T-cell (primary cell): ENCODE data around the gene ZNF554. TPM values are rescaled to one million over a fixed set of nuclear protein-coding genes. Genes with fewer than 3 reads are reported as not detected.

Experiments used
- ATAC-seq, 4 experiments: fragments of 200-7000 bp in 3 of 4; fragments of 150-1000 bp in 1 of 4; cut with Tn5 transposase; replicated peaks in 1 of 4; 1 replicate in 3 of 4; 2 replicates in 1 of 4; pipeline ENCODE4 v1.10.0; 2021; ENCODE audit warnings: moderate library complexity in 3 of 4, mild to moderate bottlenecking in 2 of 4, moderate number of reproducible peaks in 1 of 4
- CTCF ChIA-PET, 2 donors: fragments of 300-600 bp; sonication (Branson Sonifier 250); formaldehyde crosslinking; loops; one replicate each; lab custom pipeline; 2022; ENCODE audit warnings: antibody characterized with exemption in 2 of 2; lab: Charles Lee
- POLR2A ChIA-PET, 2 donors: fragments of 300-600 bp; sonication (Branson Sonifier 250); formaldehyde crosslinking; loops; one replicate each; lab custom pipeline; 2022; ENCODE audit warnings: antibody characterized with exemption in 2 of 2; lab: Charles Lee
- DNase-seq, 35 experiments: peaks; one replicate each; pipeline versions ENCODE4 v3.0.0 to v3.0.0-alpha.2; 2013 to 2023
- H3K27ac ChIP-seq: one replicate; pipeline ENCODE4 v1.5.1; 2013; ENCODE audit warnings: low read length
- H3K27me3 ChIP-seq, 2 experiments: replicated peaks in 1 of 2; 1 replicate in 1 of 2; 2 replicates in 1 of 2; pipeline versions ENCODE4 v1.6.1 to v1.7.0; 2013; ENCODE audit warnings: low read length in 1 of 2, mixed read lengths in 1 of 2; ENCODE audit not compliant: control insufficient read depth in 2 of 2, insufficient read depth in 2 of 2; ENCODE audit errors: extremely low read depth in 1 of 2
- H3K36me3 ChIP-seq, 2 donors: 1 replicate in 1 of 2; 2 replicates in 1 of 2; pipeline versions ENCODE4 v1.6.1 to v1.7.0; 2013; ENCODE audit warnings: low read length in 1 of 2; ENCODE audit not compliant: control insufficient read depth in 2 of 2, insufficient read depth in 1 of 2; ENCODE audit errors: extremely low read depth in 1 of 2
- H3K4me1 ChIP-seq, 2 experiments: 1 replicate in 1 of 2; 2 replicates in 1 of 2; pipeline versions ENCODE4 v1.6.1 to v1.7.0; 2013; ENCODE audit warnings: low read length in 2 of 2, mixed read lengths in 1 of 2; ENCODE audit not compliant: insufficient read depth in 2 of 2, control insufficient read depth in 1 of 2; ENCODE audit errors: extremely low read depth in 1 of 2
- H3K4me3 ChIP-seq, 2 donors: 1 replicate in 1 of 2; 2 replicates in 1 of 2; pipeline versions ENCODE4 v1.5.1 to v1.7.0; 2013; ENCODE audit warnings: mild to moderate bottlenecking in 2 of 2, low read length in 1 of 2, moderate library complexity in 1 of 2; ENCODE audit not compliant: control insufficient read depth in 1 of 2; ENCODE audit errors: extremely low read depth in 1 of 2
- H3K9me3 ChIP-seq: 2 replicates; pipeline ENCODE4 v1.7.0; 2013
- H3K27ac Mint-ChIP-seq, 2 donors: one replicate each; pipeline ENCODE4 v1.8.0; 2020 to 2021; ENCODE audit warnings: mild to moderate bottlenecking in 2 of 2, mixed read lengths in 2 of 2
- H3K27me3 Mint-ChIP-seq, 2 donors: one replicate each; pipeline ENCODE4 v1.8.0; 2021 to 2022; ENCODE audit warnings: mixed read lengths in 2 of 2
- H3K36me3 Mint-ChIP-seq: one replicate; pipeline ENCODE4 v1.8.0; 2021; ENCODE audit warnings: mixed read lengths
- H3K4me1 Mint-ChIP-seq, 3 donors: one replicate each; pipeline ENCODE4 v1.8.0; 2020 to 2022; ENCODE audit warnings: mixed read lengths in 3 of 3, mild to moderate bottlenecking in 1 of 3
- H3K4me3 Mint-ChIP-seq, 3 donors: one replicate each; pipeline ENCODE4 v1.8.0; 2020 to 2022; ENCODE audit warnings: mild to moderate bottlenecking in 3 of 3, mixed read lengths in 3 of 3, moderate library complexity in 3 of 3
- H3K9me3 Mint-ChIP-seq, 3 donors: one replicate each; pipeline ENCODE4 v1.8.0; 2020 to 2022; ENCODE audit warnings: mixed read lengths in 3 of 3
- WGBS: methylation state at CpG from one replicate; pipeline ENCODE4 v1.1.5; 2013; ENCODE audit warnings: missing lambda C conversion rate; ENCODE audit not compliant: insufficient coverage; 5-methylcytosine and 5-hydroxymethylcytosine counted together
- total RNA-seq, 35 experiments: library from RNA in 6 of 35; stranded (reverse) in 6 of 35; fragments of 120-200 nt in 1 of 35; gene quantifications; one replicate each; pipeline versions ENCODE4 v1.2.1 to v1.2.4 and lab custom pipeline; 2013 to 2026

Gene ZNF554
- total RNA-seq, 5 donors from 2014 or later (not counting 1 experiment from before 2014, with no cell fraction given), result 5.5 to 9.0 (median 7.5) TPM

GRCh38 chr19:2799273-2800020 lies 20.2 kb upstream of the ZNF554 start:
- Histone ChIP-seq H3K27me3 (no peaks in the 10 kb centered on the region), H3K9me3 (no peaks in the 10 kb centered on the region), H3K27ac (no peak overlapping the region), H3K36me3 (peaks cover 22 to 30% of the 10 kb centered on the region in 2 donors), H3K4me3 (no peak overlapping the region), H3K4me1 (no peaks in the 10 kb centered on the region)
- CTCF ChIA-PET, result no interaction called here
- peaks cover 25% of the 10 kb centered on the region for H3K36me3 Mint-ChIP-seq
- DNase-seq (no peak), ATAC-seq (no peak)
- no peaks in the 10 kb centered on the region for H3K27me3 Mint-ChIP-seq
- POLR2A ChIA-PET, result no interaction called here
- peaks cover 0 to 6% (median 0%) of the 10 kb centered on the region in 3 donors for H3K4me1 Mint-ChIP-seq
- no peaks in the 10 kb centered on the region for H3K9me3 Mint-ChIP-seq
- H3K27ac Mint-ChIP-seq, result no peak overlapping the region
- no peak overlapping the region for H3K4me3 Mint-ChIP-seq
- WGBS, result 94% methylated on average over 40 of the region's 41 CpGs

- Mint-ChIP-seq H3K27me3 (no peaks in the 10 kb centered on the region), H3K9me3 (no peaks in the 10 kb centered on the region)
- WGBS, result 97% methylated on average over 20 of the region's 22 CpGs
Measured at GRCh38 chr19:2800506-2800905, 19.2 kb upstream of the ZNF554 start.

GRCh38 chr19:2802826-2803225 lies 16.8 kb upstream of the ZNF554 start:
- H3K27me3 Mint-ChIP-seq, result no peaks in the 10 kb centered on the region
- H3K4me3 Mint-ChIP-seq, result no peak overlapping the region
- Histone ChIP-seq H3K4me3 (no peak overlapping the region), H3K9me3 (no peaks in the 10 kb centered on the region), H3K36me3 (peaks cover 20 to 30% of the 10 kb centered on the region in 2 donors), H3K27me3 (no peaks in the 10 kb centered on the region), H3K4me1 (no peaks in the 10 kb centered on the region), H3K27ac (no peak overlapping the region)
- 98% methylated on average over 14 of the region's 17 CpGs for WGBS
- H3K4me1 Mint-ChIP-seq, result peaks cover 0 to 6% (median 0%) of the 10 kb centered on the region in 3 donors
- POLR2A ChIA-PET, result no interaction called here
- no peak overlapping the region for H3K27ac Mint-ChIP-seq
- peaks cover 18% of the 10 kb centered on the region for H3K36me3 Mint-ChIP-seq
- CTCF ChIA-PET, result no interaction called here
- DNase-seq, result no peak
- H3K9me3 Mint-ChIP-seq, result no peaks in the 10 kb centered on the region
- no peak for ATAC-seq

More at GRCh38 chr19:2800506-2800905, 19.2 kb upstream of the ZNF554 start:
- Histone ChIP-seq H3K9me3 (no peaks in the 10 kb centered on the region), H3K27ac (no peak overlapping the region), H3K4me1 (no peaks in the 10 kb centered on the region), H3K4me3 (no peak overlapping the region), H3K27me3 (no peaks in the 10 kb centered on the region), H3K36me3 (peaks cover 15 to 26% of the 10 kb centered on the region in 2 donors)
- ATAC-seq (no peak), DNase-seq (no peak)
- Mint-ChIP-seq H3K4me3 (no peak overlapping the region), H3K27ac (no peak overlapping the region), H3K36me3 (peaks cover 27% of the 10 kb centered on the region), H3K4me1 (peaks cover 0 to 6% (median 0%) of the 10 kb centered on the region in 3 donors)
- ChIA-PET CTCF (no interaction called here), POLR2A (no interaction called here)

- H3K27me3 Mint-ChIP-seq, result no peaks in the 10 kb centered on the region
- WGBS, result 86% methylated on average over 24 of the region's 29 CpGs
- ChIA-PET POLR2A (no interaction called here), CTCF (no interaction called here)
- H3K9me3 Mint-ChIP-seq, result no peaks in the 10 kb centered on the region
- no peaks in the 10 kb centered on the region for H3K27me3 ChIP-seq
- H3K4me1 ChIP-seq, result no peaks in the 10 kb centered on the region
- H3K36me3 Mint-ChIP-seq, result peaks cover 19% of the 10 kb centered on the region
- no peak overlapping the region for H3K27ac ChIP-seq
- H3K4me3 ChIP-seq, result no peak overlapping the region
- no peak for ATAC-seq
- H3K4me1 Mint-ChIP-seq, result peaks cover 0 to 6% (median 0%) of the 10 kb centered on the region in 3 donors
- H3K36me3 ChIP-seq, result peaks cover 26 to 30% of the 10 kb centered on the region in 2 donors
- H3K27ac Mint-ChIP-seq, result no peak overlapping the region
- H3K4me3 Mint-ChIP-seq, result no peak overlapping the region
- no peaks in the 10 kb centered on the region for H3K9me3 ChIP-seq
- DNase-seq, result no peak
Measured at GRCh38 chr19:2803486-2804155, 16.0 kb upstream of the ZNF554 start.

GRCh38 chr19:2804156-2805004 lies 15.3 kb upstream of the ZNF554 start:
- Mint-ChIP-seq H3K27me3 (no peaks in the 10 kb centered on the region), H3K9me3 (no peaks in the 10 kb centered on the region), H3K36me3 (peaks cover 26% of the 10 kb centered on the region), H3K4me3 (no peak overlapping the region), H3K4me1 (peaks cover 0 to 11% (median 0%) of the 10 kb centered on the region in 3 donors), H3K27ac (no peak overlapping the region)
- ATAC-seq (no peak), DNase-seq (no peak)
- ChIA-PET POLR2A (no interaction called here), CTCF (no interaction called here)
- Histone ChIP-seq H3K27me3 (no peaks in the 10 kb centered on the region), H3K9me3 (no peaks in the 10 kb centered on the region), H3K36me3 (peaks cover 26 to 33% of the 10 kb centered on the region in 2 donors), H3K4me1 (no peaks in the 10 kb centered on the region), H3K27ac (no peak overlapping the region), H3K4me3 (no peak overlapping the region)
- 77% methylated on average over 19 of the region's 27 CpGs for WGBS

GRCh38 chr19:2805261-2805900 lies 14.3 kb upstream of the ZNF554 start:
- H3K27me3 Mint-ChIP-seq, result no peaks in the 10 kb centered on the region
- no peaks in the 10 kb centered on the region for H3K9me3 ChIP-seq
- H3K4me1 ChIP-seq, result no peaks in the 10 kb centered on the region
- no peak overlapping the region for H3K4me3 Mint-ChIP-seq
- H3K27ac Mint-ChIP-seq, result no peak overlapping the region
- H3K36me3 Mint-ChIP-seq, result peaks cover 26% of the 10 kb centered on the region
- ChIA-PET POLR2A (no interaction called here), CTCF (no interaction called here)
- no peaks in the 10 kb centered on the region for H3K9me3 Mint-ChIP-seq
- no peaks in the 10 kb centered on the region for H3K27me3 ChIP-seq
- H3K27ac ChIP-seq, result no peak overlapping the region
- WGBS, result 97% methylated on average over 17 of the region's 28 CpGs
- H3K4me1 Mint-ChIP-seq, result peaks cover 0 to 11% (median 0%) of the 10 kb centered on the region in 3 donors
- no peak overlapping the region for H3K4me3 ChIP-seq
- no peak for DNase-seq
- ATAC-seq, result no peak
- H3K36me3 ChIP-seq, result peaks cover 23 to 31% of the 10 kb centered on the region in 2 donors
